Measurements from ENCODE around the gene NCKAP1.
"Not testable (repeated sequence)": the region's sequence is repeated elsewhere in the genome, so short reads cannot be mapped to it uniquely, and the experiment has no call there.

NCKAP1 gene

GRCh38 chr2:183038341-183039300 lies at the start of gene NCKAP1:
Gene NCKAP1, minus strand, starts transcription at chr2:183038457. Its CDS starts 358 bp downstream, at chr2:183038099.
- DNase-seq = peak; percentile 89
- in situ Hi-C loops (cut with HindIII; ENCODE audit: low pct_ligation_motif_present, low pct_unique_long_range_greater_than_20kb, low sequenced_read_pairs) = no loop called here

GRCh38 chr2:183081911-183082310 lies 43.7 kb upstream of the NCKAP1 start:
- in situ Hi-C loops (cut with HindIII; ENCODE audit: low pct_ligation_motif_present, low pct_unique_long_range_greater_than_20kb, low sequenced_read_pairs) = no loop called here
- no peak for DNase-seq

GRCh38 chr2:183079139-183079775 lies 41.0 kb upstream of the NCKAP1 start:
- DNase-seq = no peak
- in situ Hi-C loops (cut with HindIII; ENCODE audit: low pct_ligation_motif_present, low pct_unique_long_range_greater_than_20kb, low sequenced_read_pairs) = no loop called here

GRCh38 chr2:183078464-183079138 lies 40.3 kb upstream of the NCKAP1 start, which contains the start of gene DUSP19:
Gene DUSP19, plus strand, starts transcription at chr2:183078747. Its CDS starts 187 bp downstream, at chr2:183078934.
- in situ Hi-C loops (cut with HindIII; ENCODE audit: low pct_ligation_motif_present, low pct_unique_long_range_greater_than_20kb, low sequenced_read_pairs) = no loop called here
- peak; percentile 98 for DNase-seq

- DNase-seq = no peak
- in situ Hi-C loops (cut with HindIII; ENCODE audit: low pct_ligation_motif_present, low pct_unique_long_range_greater_than_20kb, low sequenced_read_pairs) = no loop called here
Observed at GRCh38 chr2:183078163-183078463, 39.9 kb upstream of the NCKAP1 start.

- in situ Hi-C loops (cut with HindIII; ENCODE audit: low pct_ligation_motif_present, low pct_unique_long_range_greater_than_20kb, low sequenced_read_pairs) = no loop called here
- no peak for DNase-seq
Observed at GRCh38 chr2:183072177-183072576, 33.9 kb upstream of the NCKAP1 start.

- in situ Hi-C loops (cut with HindIII; ENCODE audit: low pct_ligation_motif_present, low pct_unique_long_range_greater_than_20kb, low sequenced_read_pairs) = no loop called here
- DNase-seq = no peak
Observed at GRCh38 chr2:183070942-183071844, 32.9 kb upstream of the NCKAP1 start.

- in situ Hi-C loops (cut with HindIII; ENCODE audit: low pct_ligation_motif_present, low pct_unique_long_range_greater_than_20kb, low sequenced_read_pairs) = no loop called here
- no peak for DNase-seq
Observed at GRCh38 chr2:183069174-183069573, 30.9 kb upstream of the NCKAP1 start.

GRCh38 chr2:183068561-183068960 lies 30.3 kb upstream of the NCKAP1 start:
- DNase-seq = no peak
- in situ Hi-C loops (cut with HindIII; ENCODE audit: low pct_ligation_motif_present, low pct_unique_long_range_greater_than_20kb, low sequenced_read_pairs) = no loop called here

GRCh38 chr2:183063083-183063482 lies 24.8 kb upstream of the NCKAP1 start:
- DNase-seq = no peak
- in situ Hi-C loops (cut with HindIII; ENCODE audit: low pct_ligation_motif_present, low pct_unique_long_range_greater_than_20kb, low sequenced_read_pairs) = no loop called here

- in situ Hi-C loops (cut with HindIII; ENCODE audit: low pct_ligation_motif_present, low pct_unique_long_range_greater_than_20kb, low sequenced_read_pairs) = no loop called here
Observed at GRCh38 chr2:183060571-183061231, 22.4 kb upstream of the NCKAP1 start.

GRCh38 chr2:183059561-183059960 lies 21.3 kb upstream of the NCKAP1 start:
- in situ Hi-C loops (cut with HindIII; ENCODE audit: low pct_ligation_motif_present, low pct_unique_long_range_greater_than_20kb, low sequenced_read_pairs) = no loop called here
- peak; percentile 66 for DNase-seq

More at GRCh38 chr2:183060571-183061231, 22.4 kb upstream of the NCKAP1 start:
- DNase-seq = no peak

GRCh38 chr2:183057333-183057985 lies 19.2 kb upstream of the NCKAP1 start:
- DNase-seq = no peak
- in situ Hi-C loops (cut with HindIII; ENCODE audit: low pct_ligation_motif_present, low pct_unique_long_range_greater_than_20kb, low sequenced_read_pairs) = no loop called here

- in situ Hi-C loops (cut with HindIII; ENCODE audit: low pct_ligation_motif_present, low pct_unique_long_range_greater_than_20kb, low sequenced_read_pairs) = no loop called here
- DNase-seq = no peak
Observed at GRCh38 chr2:183049420-183049819, 11.2 kb upstream of the NCKAP1 start.

- DNase-seq; in situ Hi-C loops (cut with HindIII; ENCODE audit: low pct_ligation_motif_present, low pct_unique_long_range_greater_than_20kb, low sequenced_read_pairs): not testable (repeated sequence)
Observed at GRCh38 chr2:183047486-183048125, 9.3 kb upstream of the NCKAP1 start.

- in situ Hi-C loops (cut with HindIII; ENCODE audit: low pct_ligation_motif_present, low pct_unique_long_range_greater_than_20kb, low sequenced_read_pairs); DNase-seq: not testable (repeated sequence)
Observed at GRCh38 chr2:183043580-183043979, 5.3 kb upstream of the NCKAP1 start.

- DNase-seq = no peak
- in situ Hi-C loops (cut with HindIII; ENCODE audit: low pct_ligation_motif_present, low pct_unique_long_range_greater_than_20kb, low sequenced_read_pairs) = no loop called here
Observed at GRCh38 chr2:183040604-183041003, 2.3 kb upstream of the NCKAP1 start.
